Lung (tissue), 12 donors: ENCODE data around the gene GLRX2. TPM values are rescaled to one million over a fixed set of nuclear protein-coding genes. Genes with fewer than 3 reads are reported as not detected.

ENCODE experiments used
- ATAC-seq: fragments of 200-7000 bp; cut with Tn5 transposase; one replicate; pipeline ENCODE4 v1.9.1; 2020; ENCODE audit warnings: moderate number of reproducible peaks; ENCODE audit not compliant: insufficient read depth, low FRiP score
- DNase-seq, 3 donors: peaks; one replicate each; pipeline ENCODE4 v3.0.0-alpha.2; 2013 to 2017
- H3K27ac ChIP-seq, 2 donors: one replicate each; pipeline ENCODE4 v1.5.1; 2013; ENCODE audit warnings: mild to moderate bottlenecking in 2 of 2, moderate library complexity in 2 of 2, control low read depth in 1 of 2, inconsistent platforms in 1 of 2, low read depth in 1 of 2, low read length in 1 of 2
- H3K27me3 ChIP-seq, 3 donors: one replicate each; pipeline ENCODE4 v1.5.1; 2013; ENCODE audit warnings: low read length in 2 of 3; ENCODE audit not compliant: control insufficient read depth in 3 of 3, insufficient read depth in 3 of 3
- H3K36me3 ChIP-seq, 4 donors: one replicate each; pipeline ENCODE4 v1.5.1; 2013; ENCODE audit warnings: low read length in 4 of 4, mild to moderate bottlenecking in 1 of 4, moderate library complexity in 1 of 4; ENCODE audit not compliant: control insufficient read depth in 4 of 4, insufficient read depth in 4 of 4
- H3K4me1 ChIP-seq, 5 donors: one replicate each; pipeline ENCODE4 v1.5.1; 2013; ENCODE audit warnings: low read length in 5 of 5, mild to moderate bottlenecking in 2 of 5, moderate library complexity in 1 of 5; ENCODE audit not compliant: control insufficient read depth in 5 of 5, insufficient read depth in 5 of 5
- H3K4me3 ChIP-seq: one replicate; pipeline ENCODE4 v1.5.1; 2013; ENCODE audit warnings: mild to moderate bottlenecking, control low read depth, moderate library complexity
- H3K9ac ChIP-seq, 2 donors: one replicate each; pipeline ENCODE4 v1.5.1; 2013; ENCODE audit warnings: low read length in 2 of 2, control low read depth in 1 of 2; ENCODE audit not compliant: insufficient read depth in 1 of 2
- H3K9me3 ChIP-seq, 4 donors: one replicate each; pipeline ENCODE4 v1.5.1; 2013; ENCODE audit warnings: low read length in 3 of 4, mild to moderate bottlenecking in 1 of 4, moderate library complexity in 1 of 4; ENCODE audit not compliant: control insufficient read depth in 4 of 4, insufficient read depth in 3 of 4
- WGBS, 2 donors: extraction: QIAGEN DNeasy Blood & Tissue Kit; methylation state at CpG; one replicate each; pipeline ENCODE4 v1.1.7; 2013; 5-methylcytosine and 5-hydroxymethylcytosine counted together
- polyA plus RNA-seq, 2 donors: library from polyadenylated mRNA; stranded (reverse); fragments of 200-250 nt; gene quantifications; one replicate each; pipeline ENCODE4 v1.2.1, GENCODE V29; 2013
- total RNA-seq, 2 donors: library from RNA; depleted of rRNA in 1 of 2; stranded (reverse); fragments of >200 nt in 1 of 2; gene quantifications; one replicate each; pipeline ENCODE4 v1.2.1, GENCODE V29; 2014 to 2021
- TF ChIP-seq, protein P1 (sequence below): IDR thresholded peaks from 2 replicates; pipeline ENCODE4 v1.5.1; 2012; ENCODE audit warnings: mild to moderate bottlenecking; ENCODE audit errors: control extremely low read depth, extremely low read depth
- donor health status: control.
- donor health status: control.
- donor health status: Bipolar disorder and iron deficiency.
- donor health status: healthy.
- donor health status: DM: yes; HTN: yes; CAD: no.

The GLRX2 gene
- total and polyA plus RNA-seq, 4 donors = 6.3 to 19.6 (median 15.1) TPM

- no peaks in the 10 kb centered on the region for H3K9me3 ChIP-seq
- H3K4me3 ChIP-seq = no peak overlapping the region
- TF ChIP-seq, protein P1, sequence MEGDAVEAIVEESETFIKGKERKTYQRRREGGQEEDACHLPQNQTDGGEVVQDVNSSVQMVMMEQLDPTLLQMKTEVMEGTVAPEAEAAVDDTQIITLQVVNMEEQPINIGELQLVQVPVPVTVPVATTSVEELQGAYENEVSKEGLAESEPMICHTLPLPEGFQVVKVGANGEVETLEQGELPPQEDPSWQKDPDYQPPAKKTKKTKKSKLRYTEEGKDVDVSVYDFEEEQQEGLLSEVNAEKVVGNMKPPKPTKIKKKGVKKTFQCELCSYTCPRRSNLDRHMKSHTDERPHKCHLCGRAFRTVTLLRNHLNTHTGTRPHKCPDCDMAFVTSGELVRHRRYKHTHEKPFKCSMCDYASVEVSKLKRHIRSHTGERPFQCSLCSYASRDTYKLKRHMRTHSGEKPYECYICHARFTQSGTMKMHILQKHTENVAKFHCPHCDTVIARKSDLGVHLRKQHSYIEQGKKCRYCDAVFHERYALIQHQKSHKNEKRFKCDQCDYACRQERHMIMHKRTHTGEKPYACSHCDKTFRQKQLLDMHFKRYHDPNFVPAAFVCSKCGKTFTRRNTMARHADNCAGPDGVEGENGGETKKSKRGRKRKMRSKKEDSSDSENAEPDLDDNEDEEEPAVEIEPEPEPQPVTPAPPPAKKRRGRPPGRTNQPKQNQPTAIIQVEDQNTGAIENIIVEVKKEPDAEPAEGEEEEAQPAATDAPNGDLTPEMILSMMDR = no peak
- H3K4me1 ChIP-seq = peaks cover 0 to 12% (median 1%) of the 10 kb centered on the region in 5 donors
- DNase-seq (no peak), ATAC-seq (no peak)
- no peak overlapping the region for H3K9ac ChIP-seq
- H3K36me3 ChIP-seq = peaks cover 3 to 6% (median 6%) of the 10 kb centered on the region in 4 donors
- 87% methylated on average over 4 of the region's 4 CpGs for WGBS, 2 donors
- H3K27ac ChIP-seq = no peak overlapping the region
- no peaks in the 10 kb centered on the region for H3K27me3 ChIP-seq
Observed at GRCh38 chr1:193069748-193070385, 35.3 kb downstream of the GLRX2 start.

DNA sequence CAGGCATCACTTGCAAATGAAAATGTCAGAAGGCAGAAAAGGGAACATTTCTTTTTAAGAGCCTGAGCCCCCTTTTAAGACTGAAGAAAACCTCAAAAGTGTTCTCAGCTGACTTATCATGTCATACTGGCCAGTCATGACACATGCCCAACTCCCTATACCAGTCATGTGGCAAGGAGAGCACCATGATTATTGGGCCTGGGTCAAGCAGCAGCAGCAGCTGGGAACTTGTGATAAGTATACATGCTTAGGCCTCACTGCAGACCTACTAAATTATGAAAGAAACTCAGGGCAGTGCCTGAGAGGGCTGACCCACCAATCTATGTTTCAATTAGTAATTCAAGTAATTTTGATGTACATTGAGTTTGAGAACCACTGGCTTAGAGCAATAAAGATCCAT, 37.2 kb downstream of the GLRX2 start:
- Histone ChIP-seq H3K9ac (no peak overlapping the region), H3K9me3 (no peaks in the 10 kb centered on the region), H3K27me3 (no peaks in the 10 kb centered on the region), H3K4me1 (peaks cover 0 to 20% (median 3%) of the 10 kb centered on the region in 5 donors), H3K36me3 (peaks cover 5 to 6% (median 5%) of the 10 kb centered on the region in 4 donors), H3K4me3 (no peak overlapping the region), H3K27ac (peak overlapping the region in 1 of 2 donors; percentile 0)
- ATAC-seq = no peak
- TF ChIP-seq, protein P1 = no peak
- no peak for DNase-seq

DNA sequence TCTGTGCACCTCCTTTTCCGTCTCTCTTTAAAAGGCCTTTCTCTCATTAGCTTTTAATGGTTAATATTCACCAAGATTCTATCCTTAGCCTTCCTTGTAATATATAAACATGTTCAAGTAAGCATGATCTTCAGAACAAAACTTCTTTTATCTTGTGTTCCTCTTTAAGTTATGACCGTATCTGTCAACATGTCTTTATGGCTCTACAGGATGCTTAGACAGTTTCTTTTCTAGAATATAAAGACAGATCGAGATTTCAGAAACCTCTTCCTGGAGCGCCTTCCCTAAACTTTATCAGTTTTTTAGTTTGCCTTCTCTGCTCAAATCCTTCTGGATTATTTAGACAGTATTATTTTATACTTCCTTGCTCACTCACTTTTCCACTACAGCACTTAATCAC, 38.6 kb downstream of the GLRX2 start:
- TF ChIP-seq, protein P1 = no peak
- Histone ChIP-seq H3K36me3 (peaks cover 5 to 6% (median 5%) of the 10 kb centered on the region in 4 donors), H3K4me1 (peaks cover 0 to 20% (median 3%) of the 10 kb centered on the region in 5 donors), H3K9ac (no peak overlapping the region), H3K27me3 (no peaks in the 10 kb centered on the region), H3K27ac (no peak overlapping the region), H3K4me3 (no peak overlapping the region), H3K9me3 (no peaks in the 10 kb centered on the region)
- ATAC-seq (no peak), DNase-seq (no peak)
- 81 to 82% methylated on average over 4 of the region's 4 CpGs for WGBS, 2 donors

DNA sequence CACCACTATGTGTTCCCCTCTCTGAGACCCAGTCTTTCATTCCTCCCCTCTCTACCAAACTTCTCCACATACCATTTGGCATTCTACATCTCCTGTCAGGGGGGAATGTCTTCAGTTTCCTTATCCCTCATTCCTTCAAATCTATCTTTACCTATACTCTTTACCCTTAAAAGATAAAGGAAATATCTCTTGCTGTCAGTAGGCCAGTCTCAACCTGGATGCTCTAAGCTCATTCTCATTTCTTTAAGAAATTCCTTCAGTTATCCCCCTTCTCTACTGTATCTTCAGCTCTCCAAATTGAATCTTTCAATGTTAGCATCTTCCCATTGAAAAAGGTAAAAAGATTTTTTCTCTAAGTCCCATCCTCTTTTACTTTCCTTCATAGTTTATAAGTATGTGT, 39.3 kb downstream of the GLRX2 start:
- no peak overlapping the region for H3K27ac ChIP-seq
- TF ChIP-seq, protein P1 = no peak
- no peaks in the 10 kb centered on the region for H3K9me3 ChIP-seq
- H3K4me1 ChIP-seq = peaks cover 3 to 20% (median 6%) of the 10 kb centered on the region in 5 donors
- no peak overlapping the region for H3K4me3 ChIP-seq
- no peak overlapping the region for H3K9ac ChIP-seq
- ATAC-seq = no peak
- H3K36me3 ChIP-seq = peaks cover 4 to 6% (median 5%) of the 10 kb centered on the region in 4 donors
- no peaks in the 10 kb centered on the region for H3K27me3 ChIP-seq
- DNase-seq = no peak
